Measurements from ENCODE around the gene COQ6.
"Not testable (repeated sequence)": the region's sequence is repeated elsewhere in the genome, so short reads cannot be mapped to it uniquely, and the experiment has no call there.

COQ6 gene

DNA sequence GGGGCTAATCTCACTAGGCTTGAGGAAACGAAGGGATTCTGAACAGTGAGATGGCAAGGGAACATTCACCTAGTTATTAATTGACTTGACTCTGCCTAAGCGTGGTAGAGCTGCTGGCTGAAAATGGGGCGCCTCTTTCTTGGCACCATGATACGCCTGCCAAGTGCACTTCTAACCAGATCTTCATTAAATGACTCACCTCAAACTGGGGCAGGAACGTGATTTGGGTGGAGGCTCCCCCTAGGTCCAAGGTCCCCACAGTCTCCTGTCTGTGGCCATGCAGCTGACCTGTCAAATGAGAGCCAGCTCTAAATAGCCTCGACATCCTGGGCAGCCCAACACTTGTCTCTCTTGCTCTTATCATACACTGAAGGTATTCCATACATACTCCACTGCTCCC is 26.0 kb downstream of the COQ6 start:
- DNase-seq (ENCODE audit: insufficient read length, low spot score) (no peak), FAIRE-seq (peak; percentile 20)

DNA sequence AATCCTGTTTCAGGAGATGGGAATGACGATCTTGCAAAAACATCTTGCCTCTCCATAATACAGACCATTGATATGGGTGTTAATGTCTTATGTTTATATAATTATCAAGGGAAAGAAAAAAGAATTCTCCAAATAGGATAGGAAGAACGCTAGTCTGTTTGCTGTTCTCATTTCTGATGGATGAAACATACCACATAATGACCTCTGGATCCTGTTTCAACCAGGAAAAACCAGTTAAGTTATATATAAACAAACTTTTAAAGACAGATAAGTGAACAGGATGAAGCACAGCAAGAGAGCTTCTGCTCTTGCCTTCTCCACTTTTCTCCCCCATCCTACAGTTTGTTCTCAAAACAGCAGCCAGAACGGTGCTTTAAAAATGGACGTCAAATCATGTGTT is 27.8 kb downstream of the COQ6 start:
- FAIRE-seq (no peak), DNase-seq (ENCODE audit: insufficient read length, low spot score) (no peak)

DNA sequence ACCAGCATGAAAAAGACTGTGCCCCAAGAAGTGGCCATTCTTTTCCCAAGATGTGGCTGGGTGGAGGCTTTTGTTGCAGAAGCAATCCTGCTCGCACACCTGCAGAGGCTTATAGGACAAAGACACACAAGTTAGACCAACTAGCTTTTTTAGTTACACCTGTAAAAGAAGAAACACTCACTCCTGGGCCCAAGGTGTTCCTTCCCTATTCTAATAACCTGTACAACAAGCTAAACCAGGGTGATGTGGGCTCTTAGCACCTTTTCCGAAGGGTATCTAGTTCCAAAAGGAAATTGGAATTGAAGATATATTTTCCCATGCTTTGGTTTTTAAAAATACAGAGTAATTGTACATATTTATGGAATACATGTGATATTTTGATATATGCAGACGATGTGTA is 38.0 kb downstream of the COQ6 start:
- no peak for FAIRE-seq

DNA sequence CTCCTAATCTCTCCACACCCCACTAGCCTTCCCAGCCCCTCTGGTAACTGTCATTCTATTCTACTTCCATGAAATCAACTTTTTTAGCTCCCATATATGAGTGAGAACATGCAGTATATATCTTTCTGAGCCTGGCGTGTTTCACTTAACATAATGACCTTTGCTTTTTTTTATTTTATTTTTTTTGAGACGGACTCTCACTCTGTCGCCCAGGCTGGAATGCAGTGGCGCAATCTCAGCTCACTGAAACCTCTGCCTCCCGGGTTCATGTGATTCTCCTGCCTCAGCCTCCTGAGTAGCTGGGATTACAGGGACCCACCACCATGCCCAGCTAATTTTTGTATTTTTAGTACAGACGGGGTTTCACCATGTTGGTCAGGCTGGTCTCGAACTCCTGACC is 38.6 kb downstream of the COQ6 start:
- not testable (repeated sequence) for FAIRE-seq; DNase-seq (ENCODE audit: insufficient read length, low spot score)

More for the DNA sequence above, 38.0 kb downstream of the COQ6 start:
- DNase-seq (ENCODE audit: insufficient read length, low spot score): no peak

DNA sequence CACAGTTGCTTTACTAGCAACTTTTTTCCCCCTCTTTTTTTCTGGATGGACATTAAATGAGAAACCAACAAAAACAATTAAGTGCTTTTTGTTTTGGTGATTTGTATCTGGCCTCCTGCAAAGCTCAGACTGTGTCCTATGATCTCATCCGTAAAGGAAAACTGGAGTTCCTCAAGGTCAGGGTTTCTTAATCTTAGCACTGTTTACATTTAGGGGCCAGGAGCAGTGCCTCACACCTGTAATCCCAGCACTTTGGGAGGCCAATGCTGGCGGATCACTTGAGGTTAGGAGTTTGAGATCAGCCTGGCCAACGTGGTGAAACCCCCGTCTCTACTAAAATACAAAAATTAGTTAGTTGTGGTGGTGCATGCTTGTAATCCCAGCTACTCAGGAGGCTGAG is 41.0 kb downstream of the COQ6 start:
- FAIRE-seq (no peak), DNase-seq (ENCODE audit: insufficient read length, low spot score) (no peak)

DNA sequence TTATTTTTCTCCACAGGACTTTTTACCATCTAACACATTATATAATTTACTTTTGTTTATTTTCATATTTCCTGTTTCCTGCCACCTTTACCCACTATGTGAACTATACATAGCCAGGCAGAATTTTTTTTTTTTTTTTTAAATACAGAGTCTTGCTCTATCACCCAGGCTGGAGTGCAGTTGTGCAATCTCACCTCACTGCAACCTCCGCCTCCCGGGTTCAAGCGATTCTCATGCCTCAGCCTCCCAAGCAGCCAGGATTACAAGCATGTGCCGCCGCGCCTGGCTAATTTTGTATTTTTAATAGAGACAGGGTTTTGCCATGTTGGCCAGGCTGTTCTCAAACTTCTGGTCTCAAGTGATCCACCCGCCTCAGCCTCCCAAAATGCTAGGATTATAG is 44.8 kb downstream of the COQ6 start:
- not testable (repeated sequence) for FAIRE-seq; DNase-seq (ENCODE audit: insufficient read length, low spot score)

DNA sequence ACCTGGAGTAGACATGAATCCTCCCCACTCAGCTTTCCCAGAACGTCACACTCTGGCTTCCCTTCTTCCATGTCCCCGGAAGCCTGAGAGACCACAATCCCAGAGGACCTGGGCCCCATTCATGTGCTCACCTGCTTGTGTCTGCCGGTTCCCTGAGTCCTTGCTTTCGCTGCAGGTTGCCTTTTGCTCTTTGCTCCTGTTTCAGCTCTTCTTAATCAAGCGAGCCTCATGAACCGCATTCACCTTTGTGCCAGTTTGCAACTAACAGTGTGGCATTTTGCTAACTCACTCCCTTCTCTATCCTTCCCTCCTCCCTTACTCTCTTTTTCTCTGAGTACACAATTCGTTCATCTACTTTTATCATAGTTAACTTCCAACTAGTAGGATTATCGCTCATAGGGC is 45.9 kb downstream of the COQ6 start:
- FAIRE-seq: peak; percentile 69
- DNase-seq (ENCODE audit: insufficient read length, low spot score): no peak

DNA sequence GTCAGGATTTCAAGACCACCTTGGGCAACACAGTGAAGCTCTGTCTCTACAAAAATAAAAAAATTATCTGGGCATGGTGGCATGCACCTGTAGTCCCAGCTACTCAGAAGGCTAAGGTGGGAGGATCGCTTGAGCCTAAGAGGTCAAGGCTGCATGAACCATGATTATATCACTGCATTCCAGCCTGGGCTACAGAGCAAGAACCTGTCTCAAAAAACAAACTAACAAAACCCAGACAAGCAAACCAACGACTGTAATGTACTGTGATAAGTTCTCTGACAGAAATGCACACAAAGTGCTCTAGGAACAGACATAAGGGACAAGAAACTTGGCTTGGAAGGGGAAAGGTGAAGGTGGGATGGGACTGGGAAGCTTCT is 46.6 kb downstream of the COQ6 start:
- peak; percentile 73 for FAIRE-seq

DNA sequence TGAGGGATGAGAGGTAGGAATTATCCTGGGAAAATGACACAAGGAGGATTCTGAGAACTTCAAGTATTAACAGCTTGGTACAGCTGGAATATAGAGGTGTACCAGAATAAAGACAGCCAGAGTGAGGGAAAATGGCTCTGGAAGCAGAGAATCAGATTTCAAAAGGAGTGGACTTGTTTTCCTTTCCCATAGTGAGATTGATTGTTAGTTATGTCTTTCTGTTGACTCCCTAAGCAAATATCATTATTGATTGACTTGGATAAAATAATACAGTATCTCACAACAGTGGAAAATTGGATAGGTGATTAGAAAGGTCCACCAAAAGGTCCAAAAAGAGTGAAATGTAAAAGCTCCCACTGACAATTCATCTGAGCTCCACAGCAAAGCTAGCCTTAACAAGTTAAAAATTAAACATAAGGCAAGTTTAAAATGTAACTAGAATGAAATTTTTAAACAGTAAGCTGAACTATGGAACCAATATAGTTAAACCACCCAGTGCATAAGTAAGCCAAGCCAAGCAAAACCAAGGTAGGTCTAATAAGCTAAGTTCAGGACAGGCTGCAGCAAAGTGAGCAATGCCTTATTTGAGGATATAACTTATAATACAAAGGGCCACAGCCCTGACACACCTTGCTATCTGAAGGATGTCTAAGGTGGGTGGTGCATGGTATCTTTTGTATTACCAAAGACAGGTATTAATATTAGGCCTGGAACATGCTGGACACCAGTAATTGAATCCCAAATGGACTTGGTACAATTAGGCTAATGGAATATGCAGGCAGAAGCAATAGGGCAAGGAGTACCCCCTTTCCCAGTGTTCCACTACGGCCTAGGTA is 47.2 kb downstream of the COQ6 start:
- no peak for DNase-seq (ENCODE audit: insufficient read length, low spot score)
- FAIRE-seq: no peak

More for the DNA sequence above, 46.6 kb downstream of the COQ6 start:
- DNase-seq (ENCODE audit: insufficient read length, low spot score): no peak

DNA sequence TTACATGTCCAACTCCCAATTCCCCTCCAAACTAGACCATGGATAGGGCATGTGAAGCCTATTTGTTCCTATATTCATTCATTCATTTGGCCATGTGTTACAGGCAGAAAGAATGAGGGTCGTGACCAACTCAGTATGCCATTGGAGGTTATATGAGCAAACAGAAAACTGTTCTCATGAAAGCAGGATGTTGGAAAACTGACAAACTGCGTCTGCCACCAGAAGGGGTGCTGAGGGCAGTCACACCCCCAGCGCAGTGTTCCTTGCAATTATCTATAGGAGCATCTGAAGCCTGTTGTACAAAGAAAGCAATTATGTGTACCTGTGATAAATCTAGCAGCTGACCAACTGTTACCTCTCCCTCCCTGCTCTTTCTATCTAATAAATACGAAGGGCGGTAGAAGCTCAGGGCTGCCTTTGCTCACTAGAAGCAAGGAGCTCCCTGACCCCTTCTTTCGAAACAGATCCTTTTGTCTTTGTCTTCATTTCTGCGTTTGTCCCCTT is 47.9 kb downstream of the COQ6 start:
- DNase-seq (ENCODE audit: insufficient read length, low spot score): no peak
- FAIRE-seq: peak; percentile 91

DNA sequence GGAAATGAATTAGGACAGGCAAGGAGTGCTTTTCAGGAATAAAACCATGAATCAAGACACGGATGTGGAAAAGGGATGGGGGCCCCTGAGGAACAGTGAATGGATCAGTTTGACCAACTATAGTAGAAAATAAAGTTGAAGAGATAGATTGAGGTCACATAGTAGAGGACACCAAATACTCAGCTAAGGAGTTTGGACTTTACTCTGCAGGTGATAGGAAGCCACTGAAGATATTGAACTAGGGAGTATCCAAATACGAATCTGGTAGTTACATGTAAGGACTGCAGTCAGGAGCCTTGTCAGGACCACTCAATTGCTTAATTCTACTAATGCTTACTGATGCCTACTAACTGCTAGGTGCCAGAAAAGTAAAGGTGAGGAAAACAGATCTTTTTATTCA is 48.6 kb downstream of the COQ6 start:
- FAIRE-seq: peak; percentile 49
- DNase-seq (ENCODE audit: insufficient read length, low spot score): no peak

DNA sequence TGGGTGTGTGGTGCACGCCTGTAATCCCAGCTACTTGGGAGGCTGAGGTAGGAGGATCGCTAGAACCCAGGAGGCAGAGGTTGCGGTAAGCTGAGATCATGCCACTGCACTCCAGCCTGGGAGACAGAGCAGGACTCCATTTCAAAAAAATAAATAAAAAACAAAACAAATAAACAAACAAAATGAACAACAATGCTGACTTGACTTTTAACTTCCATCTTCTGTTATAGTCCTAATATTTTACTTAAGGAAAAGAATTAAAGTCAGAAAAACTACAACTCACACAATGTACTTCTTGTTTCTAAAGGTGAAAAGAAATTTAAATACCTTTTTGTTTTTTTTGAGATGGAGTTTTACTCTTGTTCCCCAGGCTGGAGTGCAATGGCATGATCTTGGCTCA is 55.6 kb downstream of the COQ6 start:
- FAIRE-seq; DNase-seq (ENCODE audit: insufficient read length, low spot score): not testable (repeated sequence)

DNA sequence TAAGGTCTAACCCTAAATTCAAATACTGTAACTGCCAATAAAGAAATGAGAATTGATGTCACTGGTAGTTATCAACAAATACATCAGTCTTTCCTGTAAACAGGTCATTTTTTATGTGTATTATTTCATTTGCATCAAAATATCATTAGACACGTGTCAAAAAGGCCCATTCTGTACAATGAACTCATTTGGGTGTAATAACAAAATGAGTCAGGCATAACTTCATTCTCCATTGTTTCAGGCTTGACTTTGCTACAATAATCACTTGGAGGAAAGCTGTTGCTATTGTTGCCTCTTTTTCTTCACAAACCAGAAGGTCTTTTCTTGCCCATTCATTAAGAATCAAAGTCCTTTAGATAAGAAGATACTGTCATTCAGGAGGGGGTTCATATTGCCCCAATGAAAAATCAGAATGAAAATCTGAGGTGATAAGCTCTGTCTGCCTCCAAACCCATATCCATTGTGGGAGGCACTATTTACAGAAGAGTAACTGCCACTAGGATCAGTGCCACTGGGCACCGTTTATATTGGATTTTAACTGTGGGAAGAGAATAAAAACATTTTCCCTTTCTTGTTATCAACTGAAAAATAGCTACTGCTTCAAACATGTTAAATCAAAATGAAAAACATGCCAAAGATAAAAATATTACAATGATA is 58.9 kb downstream of the COQ6 start:
- FAIRE-seq: peak; percentile 44

More for the DNA sequence above, 58.9 kb downstream of the COQ6 start:
- no peak for DNase-seq (ENCODE audit: insufficient read length, low spot score)

All from HTR-8/SVneo (cell line).